GM12872 (cell line): ENCODE measurements around the gene AOC1.

Experiments used
- TF ChIP-seq, protein P1 (sequence below): IDR thresholded peaks from 3 replicates; pipeline ENCODE4 v1.5.1; 2011; ENCODE audit warnings: low read depth, mild to moderate bottlenecking, low read length, moderate library complexity; ENCODE audit not compliant: insufficient read depth

AOC1 gene

DNA sequence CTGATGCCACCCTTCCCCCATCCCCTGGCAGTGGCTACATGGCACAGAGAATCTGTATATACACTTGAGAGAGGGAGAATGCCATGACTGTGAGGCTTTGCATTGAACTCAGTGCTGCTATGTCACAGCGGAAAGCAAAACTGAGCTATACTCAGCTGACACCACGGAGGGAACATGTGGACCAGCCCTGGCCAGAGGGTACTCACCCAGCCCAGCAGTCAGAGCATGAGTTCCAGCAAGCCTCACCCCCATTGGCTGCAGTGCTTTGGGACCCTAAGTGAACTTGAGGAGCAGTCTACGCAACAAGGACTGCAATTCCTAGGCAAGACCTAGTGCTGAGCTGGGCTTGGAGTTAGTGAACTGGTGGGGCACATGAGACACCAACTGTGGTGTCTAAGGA, 10.3 kb upstream of the AOC1 start:
- TF ChIP-seq, protein P1, sequence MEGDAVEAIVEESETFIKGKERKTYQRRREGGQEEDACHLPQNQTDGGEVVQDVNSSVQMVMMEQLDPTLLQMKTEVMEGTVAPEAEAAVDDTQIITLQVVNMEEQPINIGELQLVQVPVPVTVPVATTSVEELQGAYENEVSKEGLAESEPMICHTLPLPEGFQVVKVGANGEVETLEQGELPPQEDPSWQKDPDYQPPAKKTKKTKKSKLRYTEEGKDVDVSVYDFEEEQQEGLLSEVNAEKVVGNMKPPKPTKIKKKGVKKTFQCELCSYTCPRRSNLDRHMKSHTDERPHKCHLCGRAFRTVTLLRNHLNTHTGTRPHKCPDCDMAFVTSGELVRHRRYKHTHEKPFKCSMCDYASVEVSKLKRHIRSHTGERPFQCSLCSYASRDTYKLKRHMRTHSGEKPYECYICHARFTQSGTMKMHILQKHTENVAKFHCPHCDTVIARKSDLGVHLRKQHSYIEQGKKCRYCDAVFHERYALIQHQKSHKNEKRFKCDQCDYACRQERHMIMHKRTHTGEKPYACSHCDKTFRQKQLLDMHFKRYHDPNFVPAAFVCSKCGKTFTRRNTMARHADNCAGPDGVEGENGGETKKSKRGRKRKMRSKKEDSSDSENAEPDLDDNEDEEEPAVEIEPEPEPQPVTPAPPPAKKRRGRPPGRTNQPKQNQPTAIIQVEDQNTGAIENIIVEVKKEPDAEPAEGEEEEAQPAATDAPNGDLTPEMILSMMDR = no peak

DNA sequence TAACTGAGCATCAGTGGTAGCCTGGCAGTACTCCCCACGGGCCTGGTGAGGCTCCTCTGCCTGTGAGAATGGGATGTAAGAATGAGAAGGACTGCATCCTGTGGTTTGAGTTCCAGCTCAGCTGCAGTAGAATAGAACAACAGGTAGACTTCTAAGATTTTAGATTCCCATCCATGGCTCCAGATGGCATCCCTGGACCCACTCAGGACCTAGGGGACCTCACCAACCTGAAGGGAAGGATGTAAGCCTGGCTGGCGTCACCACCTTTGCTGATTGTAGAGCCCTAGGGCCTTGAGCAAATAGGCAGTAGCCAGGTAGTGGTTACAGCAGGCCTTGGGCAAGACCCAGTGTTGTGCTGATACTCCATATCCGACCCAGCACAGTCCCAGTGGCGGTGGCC, 9.6 kb upstream of the AOC1 start:
- TF ChIP-seq, protein P1 = no peak

DNA sequence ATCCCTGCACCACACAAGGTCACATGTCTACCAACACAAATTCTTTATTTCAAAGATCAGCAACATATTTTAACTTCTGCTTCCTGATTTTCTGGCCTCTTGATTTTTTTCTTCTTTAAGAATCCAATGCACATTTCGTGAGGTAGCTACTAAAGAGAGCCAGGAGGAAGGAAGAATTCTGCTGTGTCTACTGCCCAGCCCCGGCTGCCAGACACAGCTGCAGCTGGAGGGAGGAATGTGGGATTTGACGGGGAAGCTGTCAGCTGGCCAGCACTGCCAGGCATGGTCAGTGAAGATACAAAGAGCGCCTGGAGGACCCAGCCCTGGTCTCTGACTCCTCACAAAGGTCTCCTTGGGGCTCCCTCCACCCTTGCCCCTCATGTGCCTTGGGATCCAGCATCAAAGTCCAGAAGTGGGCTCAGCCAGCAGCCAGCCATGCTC, 6.9 kb upstream of the AOC1 start:
- TF ChIP-seq, protein P1 = no peak

DNA sequence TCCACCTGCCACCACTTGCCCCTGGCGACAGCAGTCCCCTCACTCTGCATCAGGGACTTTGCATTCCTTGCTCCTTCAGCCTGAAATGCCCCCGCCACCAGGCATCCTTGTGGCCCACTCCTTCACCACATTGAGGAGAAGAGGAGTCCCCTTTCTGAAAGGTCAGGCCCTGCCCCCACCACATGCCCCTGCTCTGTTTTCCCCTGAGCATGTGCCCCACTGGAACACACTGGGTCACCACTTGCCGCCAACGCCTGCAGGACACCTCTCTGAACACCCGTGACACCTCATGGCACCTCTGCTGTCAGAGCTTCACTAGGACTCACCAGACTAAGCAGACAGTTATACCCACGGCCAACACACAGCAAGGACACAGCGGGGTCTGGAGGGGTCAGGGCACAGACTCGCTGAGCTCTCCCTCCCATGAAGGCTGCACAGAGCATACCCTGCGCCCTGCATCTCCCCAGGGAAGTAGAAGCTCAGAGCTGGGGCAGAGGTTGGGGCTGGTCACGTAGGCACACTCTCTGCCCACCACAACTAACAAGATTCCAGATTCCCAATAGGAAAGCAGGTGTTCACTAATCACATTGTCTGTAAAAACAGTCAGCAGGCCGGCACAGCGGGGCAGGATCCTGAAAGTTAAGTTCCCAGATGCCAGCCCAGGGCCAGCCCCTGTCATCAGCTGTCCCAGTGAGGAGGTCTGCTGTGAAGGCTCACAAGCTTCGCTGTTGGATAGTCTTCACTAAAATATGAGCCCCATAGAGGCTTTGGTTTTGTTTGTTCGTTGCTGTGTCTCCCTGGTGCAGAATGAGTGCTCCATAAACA, 5.8 kb upstream of the AOC1 start:
- TF ChIP-seq, protein P1 = no peak

DNA sequence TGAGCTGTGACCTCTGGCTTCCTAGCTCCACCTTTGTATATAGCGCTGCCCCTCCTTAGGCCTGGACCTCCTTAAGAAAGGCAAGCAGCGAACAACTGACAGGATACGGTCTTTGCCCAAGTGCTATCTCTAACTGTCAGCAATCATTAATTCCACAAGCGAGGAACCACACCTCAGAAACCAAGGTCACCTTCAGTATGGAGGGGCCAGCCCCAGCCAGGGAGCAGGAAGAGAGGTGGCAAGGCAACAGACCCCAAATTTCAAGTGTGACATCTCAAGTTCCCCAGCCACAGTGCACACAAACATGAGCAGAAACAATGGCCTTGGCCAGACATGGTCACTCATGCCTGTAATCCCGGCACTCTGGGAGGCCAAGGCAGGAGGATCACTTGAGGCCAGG, 4.8 kb upstream of the AOC1 start:
- TF ChIP-seq, protein P1 = no peak

DNA sequence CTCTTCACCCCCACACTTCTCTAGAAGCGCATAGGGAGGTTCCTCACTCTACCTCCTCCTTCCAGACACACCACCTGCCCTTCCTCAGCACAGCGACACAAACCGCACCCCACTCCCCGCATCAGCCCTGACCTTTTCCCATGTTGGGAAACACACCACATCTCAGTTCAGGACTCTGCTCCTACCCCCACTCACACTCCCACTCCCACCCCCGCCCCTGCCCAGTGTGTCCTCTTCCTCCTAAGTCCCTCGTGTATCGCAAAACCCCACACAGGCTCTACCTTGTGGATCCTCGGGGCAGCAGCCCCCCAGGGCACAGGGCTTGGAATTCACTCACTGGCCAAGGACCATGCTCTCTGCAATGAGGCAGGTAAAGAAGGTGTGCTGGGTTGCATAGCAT, 4.2 kb upstream of the AOC1 start:
- TF ChIP-seq, protein P1 = no peak

DNA sequence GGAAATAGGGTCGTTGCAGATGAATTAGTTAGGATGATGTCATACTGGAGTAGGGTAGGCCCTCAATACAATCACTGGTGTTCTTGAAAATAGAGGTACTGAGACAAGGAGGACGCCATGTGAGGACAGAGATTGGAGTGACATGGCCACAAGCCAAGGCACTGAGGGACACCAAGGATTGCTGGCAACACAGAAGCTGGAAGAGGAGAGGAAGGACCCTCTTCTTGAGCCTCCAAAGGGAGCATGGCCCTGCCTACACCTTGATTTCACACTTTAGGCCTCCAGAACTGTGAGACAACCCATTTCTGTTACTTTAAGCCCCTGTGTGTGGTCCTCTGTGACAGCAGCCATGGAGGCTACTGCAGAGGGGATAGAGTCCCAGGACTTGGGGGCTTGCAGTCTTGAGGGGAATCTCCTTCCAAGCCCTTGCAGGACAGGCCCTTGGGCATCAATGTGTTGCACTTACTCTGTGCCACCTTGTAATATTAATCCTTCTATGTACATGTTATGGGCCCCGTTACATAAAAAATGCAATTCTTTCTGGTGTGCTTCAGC, 3.7 kb upstream of the AOC1 start:
- TF ChIP-seq, protein P1 = no peak
